SK-N-MC (cell line): ENCODE measurements around the gene TXNRD2.

Experiments used
- DNase-seq: peaks from one replicate; pipeline ENCODE4 v3.0.0-alpha.2; 2011; ENCODE audit warnings: low read depth, low spot score
- H3K27ac ChIP-seq: fragments of 200-600 bp; sonication (generic); 2 replicates; pipeline ENCODE4 v1.5.1; 2016; ENCODE audit warnings: mixed run types
- H3K36me3 ChIP-seq: fragments of 200-600 bp; sonication (generic); 2 replicates; pipeline ENCODE4 v1.6.1; 2017; ENCODE audit warnings: antibody characterized with exemption, low read length, mixed read lengths; ENCODE audit not compliant: insufficient read depth
- H3K4me3 ChIP-seq: fragments of 200-600 bp; sonication (generic); 2 replicates; pipeline ENCODE4 v1.5.1; 2016
- H3K9ac ChIP-seq: fragments of 200-600 bp; sonication (generic); 2 replicates; pipeline ENCODE4 v1.8.0; 2017; ENCODE audit warnings: mixed run types, mixed read lengths; ENCODE audit not compliant: insufficient read length
- H3K9me3 ChIP-seq: fragments of 200-600 bp; sonication (generic); 2 replicates; pipeline ENCODE4 v1.6.1; 2017; ENCODE audit warnings: low read depth, mild to moderate bottlenecking, antibody characterized with exemption, low read length, moderate library complexity, mixed read lengths
- EZH2 ChIP-seq: fragments of 200-600 bp; sonication (generic); IDR thresholded peaks from one replicate; pipeline ENCODE4 v1.6.1; 2017; ENCODE audit warnings: antibody characterized with exemption
- FOXP2 ChIP-seq: optimal IDR thresholded peaks from 2 replicates; pipeline ENCODE3; 2011; ENCODE audit warnings: mild to moderate bottlenecking, moderate library complexity; ENCODE audit not compliant: insufficient read depth; ENCODE audit errors: extremely low read length, control extremely low read depth
- POLR2AphosphoS5 ChIP-seq: IDR thresholded peaks from 2 replicates; pipeline ENCODE4 v1.6.1; 2012; ENCODE audit warnings: mild to moderate bottlenecking, low read depth, low read length, borderline replicate concordance

Gene TXNRD2

GRCh38 chr22:19970479-19971275, 29.1 kb upstream of the TXNRD2 start:
- TF ChIP-seq POLR2AphosphoS5 = no peak
- no peak for TF ChIP-seq FOXP2
- TF ChIP-seq EZH2 = no peak
- Histone ChIP-seq H3K9me3 (no peaks in the 10 kb centered on the region), H3K27ac (no peak overlapping the region), H3K36me3 (no peaks in the 10 kb centered on the region), H3K4me3 (no peak overlapping the region), H3K9ac (no peak overlapping the region)
- DNase-seq = no peak

- no peaks in the 10 kb centered on the region for H3K9me3 ChIP-seq
- H3K9ac ChIP-seq = no peak overlapping the region
- TF ChIP-seq EZH2 (no peak), POLR2AphosphoS5 (no peak), FOXP2 (no peak)
- no peak for DNase-seq
- no peaks in the 10 kb centered on the region for H3K36me3 ChIP-seq
- H3K27ac ChIP-seq = no peak overlapping the region
- no peak overlapping the region for H3K4me3 ChIP-seq
Observed at GRCh38 chr22:19970031-19970478, 28.4 kb upstream of the TXNRD2 start.

DNA sequence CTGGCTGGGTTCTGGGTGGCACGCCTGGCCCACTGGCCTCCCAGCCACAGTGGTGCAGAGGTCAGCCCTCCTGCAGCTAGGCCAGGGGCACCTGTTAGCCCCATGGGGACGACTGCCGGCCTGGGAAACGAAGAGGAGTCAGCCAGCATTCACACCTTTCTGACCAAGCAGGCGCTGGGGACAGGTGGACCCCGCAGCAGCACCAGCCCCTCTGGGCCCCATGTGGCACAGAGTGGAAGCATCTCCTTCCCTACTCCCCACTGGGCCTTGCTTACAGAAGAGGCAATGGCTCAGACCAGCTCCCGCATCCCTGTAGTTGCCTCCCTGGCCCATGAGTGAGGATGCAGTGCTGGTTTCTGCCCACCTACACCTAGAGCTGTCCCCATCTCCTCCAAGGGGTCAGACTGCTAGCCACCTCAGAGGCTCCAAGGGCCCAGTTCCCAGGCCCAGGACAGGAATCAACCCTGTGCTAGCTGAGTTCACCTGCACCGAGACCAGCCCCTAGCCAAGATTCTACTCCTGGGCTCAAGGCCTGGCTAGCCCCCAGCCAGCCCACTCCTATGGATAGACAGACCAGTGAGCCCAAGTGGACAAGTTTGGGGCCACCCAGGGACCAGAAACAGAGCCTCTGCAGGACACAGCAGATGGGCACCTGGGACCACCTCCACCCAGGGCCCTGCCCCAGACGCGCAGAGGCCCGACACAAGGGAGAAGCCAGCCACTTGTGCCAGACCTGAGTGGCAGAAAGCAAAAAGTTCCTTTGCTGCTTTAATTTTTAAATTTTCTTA, 27.7 kb upstream of the TXNRD2 start:
- no peak overlapping the region for H3K9ac ChIP-seq
- H3K9me3 ChIP-seq = no peaks in the 10 kb centered on the region
- H3K36me3 ChIP-seq = no peaks in the 10 kb centered on the region

DNA sequence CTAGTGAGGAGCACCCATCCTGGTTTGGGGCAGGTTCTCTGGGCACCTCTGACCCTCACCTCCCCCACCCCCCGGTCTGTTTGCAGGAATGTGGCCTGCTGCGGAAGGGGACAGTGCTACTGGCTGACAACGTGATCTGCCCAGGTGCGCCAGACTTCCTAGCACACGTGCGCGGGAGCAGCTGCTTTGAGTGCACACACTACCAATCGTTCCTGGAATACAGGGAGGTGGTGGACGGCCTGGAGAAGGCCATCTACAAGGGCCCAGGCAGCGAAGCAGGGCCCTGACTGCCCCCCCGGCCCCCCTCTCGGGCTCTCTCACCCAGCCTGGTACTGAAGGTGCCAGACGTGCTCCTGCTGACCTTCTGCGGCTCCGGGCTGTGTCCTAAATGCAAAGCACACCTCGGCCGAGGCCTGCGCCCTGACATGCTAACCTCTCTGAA, 26.9 kb upstream of the TXNRD2 start:
- TF ChIP-seq POLR2AphosphoS5 (no peak), FOXP2 (no peak), EZH2 (no peak)
- DNase-seq = no peak
- no peaks in the 10 kb centered on the region; the same call in 1 of the 2 replicates for H3K36me3 ChIP-seq
- no peak overlapping the region for H3K27ac ChIP-seq
- H3K9me3 ChIP-seq = no peaks in the 10 kb centered on the region
- H3K4me3 ChIP-seq = no peak overlapping the region
- H3K9ac ChIP-seq = no peak overlapping the region

More for the DNA sequence above, 27.7 kb upstream of the TXNRD2 start:
- H3K27ac ChIP-seq = no peak overlapping the region
- no peak for TF ChIP-seq POLR2AphosphoS5
- no peak for TF ChIP-seq FOXP2
- no peak for TF ChIP-seq EZH2
- H3K4me3 ChIP-seq = no peak overlapping the region
- no peak for DNase-seq

GRCh38 chr22:19967850-19968449, 26.3 kb upstream of the TXNRD2 start:
- Histone ChIP-seq H3K9ac (no peak overlapping the region), H3K27ac (no peak overlapping the region), H3K9me3 (no peaks in the 10 kb centered on the region), H3K36me3 (no peaks in the 10 kb centered on the region; the same call in 1 of the 2 replicates), H3K4me3 (no peak overlapping the region)
- no peak for DNase-seq
- TF ChIP-seq FOXP2 (no peak), POLR2AphosphoS5 (no peak), EZH2 (no peak)

GRCh38 chr22:19966908-19967750, 25.5 kb upstream of the TXNRD2 start:
- H3K27ac ChIP-seq = no peak overlapping the region
- H3K9ac ChIP-seq = no peak overlapping the region
- TF ChIP-seq FOXP2 (no peak), POLR2AphosphoS5 (no peak), EZH2 (no peak)
- no peaks in the 10 kb centered on the region; the same call in 1 of the 2 replicates for H3K36me3 ChIP-seq
- H3K4me3 ChIP-seq = no peak overlapping the region
- no peaks in the 10 kb centered on the region for H3K9me3 ChIP-seq
- DNase-seq = no peak

GRCh38 chr22:19965771-19966709, 24.4 kb upstream of the TXNRD2 start:
- no peak for DNase-seq
- Histone ChIP-seq H3K9me3 (no peaks in the 10 kb centered on the region), H3K9ac (no peak overlapping the region), H3K4me3 (no peak overlapping the region), H3K36me3 (no peaks in the 10 kb centered on the region; the same call in 1 of the 2 replicates), H3K27ac (peak overlapping the region; percentile 47; the same call in 1 of the 2 replicates)
- TF ChIP-seq POLR2AphosphoS5 (0 out of 2 replicates have a peak, but pooled peaks have one; percentile 25), FOXP2 (no peak), EZH2 (no peak)
